Activated CD8-positive, alpha-beta T cell treated with anti-CD3 and anti-CD28 coated beads for 36 hours (primary cell): ENCODE results near the gene USP43. TPM values are rescaled to one million over a fixed set of nuclear protein-coding genes. Genes with fewer than 3 reads are reported as not detected.

Experiments
- ATAC-seq: fragments of 200-7000 bp; cut with Tn5 transposase; one replicate; pipeline ENCODE4 v1.10.0; 2021; ENCODE audit warnings: mild to moderate bottlenecking, moderate library complexity
- CTCF ChIA-PET: fragments of 350-600 bp; sonication (Branson Sonifier 250); formaldehyde crosslinking; loops from one replicate; lab custom pipeline; 2021; ENCODE audit warnings: antibody characterized with exemption; lab: Charles Lee
- POLR2A ChIA-PET: fragments of 350-600 bp; sonication (Branson Sonifier 250); formaldehyde crosslinking; loops from one replicate; lab custom pipeline; 2021; ENCODE audit warnings: antibody characterized with exemption; lab: Charles Lee
- DNase-seq: peaks from one replicate; pipeline ENCODE4 v3.0.0-alpha.2; 2020
- H3K27ac Mint-ChIP-seq: one replicate; pipeline ENCODE4 v1.8.0; 2021; ENCODE audit warnings: mild to moderate bottlenecking, mixed read lengths
- H3K27me3 Mint-ChIP-seq: one replicate; pipeline ENCODE4 v1.8.0; 2021; ENCODE audit warnings: mixed read lengths
- H3K36me3 Mint-ChIP-seq: one replicate; pipeline ENCODE4 v1.8.0; 2021; ENCODE audit warnings: low read depth, mixed read lengths
- H3K4me1 Mint-ChIP-seq: one replicate; pipeline ENCODE4 v1.8.0; 2021; ENCODE audit warnings: low read depth, mixed read lengths
- H3K4me3 Mint-ChIP-seq: one replicate; pipeline ENCODE4 v1.8.0; 2021; ENCODE audit warnings: mild to moderate bottlenecking, moderate library complexity, mixed read lengths
- H3K9me3 Mint-ChIP-seq: one replicate; pipeline ENCODE4 v1.8.0; 2021; ENCODE audit warnings: mixed read lengths
- intact Hi-C: fragments of 100-400 bp; cut with micrococcal nuclease; formaldehyde crosslinking; loops from one replicate; pipeline ENCODE4 v1.10.0; 2022
- total RNA-seq, 2 experiments: library from RNA; stranded (reverse); gene quantifications; one replicate each; pipeline ENCODE4 v1.2.3, GENCODE V29; 2021
- TF ChIP-seq, protein P1 (sequence below): fragments of 200-600 bp; IDR thresholded peaks from one replicate; pipeline ENCODE4 v1.8.0; 2022; ENCODE audit warnings: antibody characterized with exemption, mild to moderate bottlenecking

USP43 gene
- total RNA-seq, 2 experiments from 2014 or later, result 0.38 to 0.43 TPM

DNA sequence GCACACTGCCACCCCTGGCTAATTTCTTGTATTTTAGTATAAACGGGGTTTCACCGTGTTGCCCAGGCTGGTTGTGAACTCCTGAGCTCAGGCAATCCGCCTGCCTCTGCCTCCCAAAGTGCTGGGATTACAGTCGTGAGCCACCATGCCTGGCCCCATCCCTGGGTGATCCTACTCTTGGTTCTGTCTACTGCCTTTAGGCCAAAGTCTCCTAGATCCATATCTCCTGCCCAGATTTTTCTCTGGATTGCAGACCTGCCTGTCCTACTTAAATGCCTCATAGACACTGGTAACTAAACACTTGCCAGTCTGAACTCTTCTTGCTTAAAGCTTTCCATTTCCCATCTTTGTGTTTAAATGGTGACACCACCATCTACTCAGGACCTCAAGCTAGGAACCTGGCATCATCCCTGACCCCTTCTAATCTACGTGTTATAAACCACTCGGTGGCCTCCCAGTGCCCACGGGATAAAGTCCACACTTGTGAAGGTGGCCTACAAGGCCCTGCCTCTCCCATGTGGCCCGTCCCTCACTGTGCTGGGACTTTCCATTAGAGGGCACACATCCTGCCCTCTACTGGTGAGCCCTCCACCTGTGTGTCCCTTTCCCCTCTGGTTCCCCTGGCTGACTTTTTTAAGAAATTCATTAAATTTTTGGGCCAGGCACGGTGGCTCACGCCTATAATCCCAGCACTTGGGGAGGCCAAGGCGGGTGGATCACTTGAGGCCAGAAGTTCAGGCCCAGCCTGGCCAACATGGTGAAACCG is 51.1 kb downstream of the USP43 start:
- Mint-ChIP-seq H3K9me3 (no peaks in the 10 kb centered on the region), H3K4me1 (no peaks in the 10 kb centered on the region), H3K36me3 (no peaks in the 10 kb centered on the region), H3K27me3 (no peaks in the 10 kb centered on the region), H3K4me3 (no peak overlapping the region), H3K27ac (no peak overlapping the region)
- POLR2A ChIA-PET, result no interaction called here
- CTCF ChIA-PET, result no interaction called here
- TF ChIP-seq, protein P1, sequence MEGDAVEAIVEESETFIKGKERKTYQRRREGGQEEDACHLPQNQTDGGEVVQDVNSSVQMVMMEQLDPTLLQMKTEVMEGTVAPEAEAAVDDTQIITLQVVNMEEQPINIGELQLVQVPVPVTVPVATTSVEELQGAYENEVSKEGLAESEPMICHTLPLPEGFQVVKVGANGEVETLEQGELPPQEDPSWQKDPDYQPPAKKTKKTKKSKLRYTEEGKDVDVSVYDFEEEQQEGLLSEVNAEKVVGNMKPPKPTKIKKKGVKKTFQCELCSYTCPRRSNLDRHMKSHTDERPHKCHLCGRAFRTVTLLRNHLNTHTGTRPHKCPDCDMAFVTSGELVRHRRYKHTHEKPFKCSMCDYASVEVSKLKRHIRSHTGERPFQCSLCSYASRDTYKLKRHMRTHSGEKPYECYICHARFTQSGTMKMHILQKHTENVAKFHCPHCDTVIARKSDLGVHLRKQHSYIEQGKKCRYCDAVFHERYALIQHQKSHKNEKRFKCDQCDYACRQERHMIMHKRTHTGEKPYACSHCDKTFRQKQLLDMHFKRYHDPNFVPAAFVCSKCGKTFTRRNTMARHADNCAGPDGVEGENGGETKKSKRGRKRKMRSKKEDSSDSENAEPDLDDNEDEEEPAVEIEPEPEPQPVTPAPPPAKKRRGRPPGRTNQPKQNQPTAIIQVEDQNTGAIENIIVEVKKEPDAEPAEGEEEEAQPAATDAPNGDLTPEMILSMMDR, result no peak
- DNase-seq (no peak), ATAC-seq (no peak)
- intact Hi-C loops, result no loop called here

DNA sequence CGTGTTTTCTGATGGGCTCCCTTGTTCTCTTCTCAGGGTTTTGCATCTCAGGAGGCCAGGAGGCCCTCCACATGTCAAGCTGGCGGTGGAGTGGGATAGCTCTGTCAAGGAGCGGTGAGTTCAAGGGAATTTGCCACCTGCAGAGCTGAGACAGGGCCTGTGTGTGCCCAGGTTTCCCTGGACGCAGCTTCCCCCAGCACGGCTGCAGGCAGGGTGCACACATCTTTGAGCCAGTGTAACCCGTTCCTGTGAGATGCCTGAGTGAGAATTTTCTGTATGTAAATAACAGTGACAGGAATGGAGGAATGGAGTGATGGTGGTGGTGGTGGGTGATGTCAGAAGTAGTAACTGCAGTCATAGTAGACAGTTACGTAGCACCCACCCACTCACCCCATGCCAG is 54.8 kb downstream of the USP43 start:
- ATAC-seq, result no peak
- Mint-ChIP-seq H3K36me3 (no peaks in the 10 kb centered on the region), H3K4me1 (no peaks in the 10 kb centered on the region), H3K27me3 (no peaks in the 10 kb centered on the region), H3K27ac (no peak overlapping the region), H3K4me3 (no peak overlapping the region), H3K9me3 (no peaks in the 10 kb centered on the region)
- TF ChIP-seq, protein P1, result no peak
- ChIA-PET POLR2A (no interaction called here), CTCF (no interaction called here)
- intact Hi-C loops, result no loop called here
- DNase-seq, result no peak

DNA sequence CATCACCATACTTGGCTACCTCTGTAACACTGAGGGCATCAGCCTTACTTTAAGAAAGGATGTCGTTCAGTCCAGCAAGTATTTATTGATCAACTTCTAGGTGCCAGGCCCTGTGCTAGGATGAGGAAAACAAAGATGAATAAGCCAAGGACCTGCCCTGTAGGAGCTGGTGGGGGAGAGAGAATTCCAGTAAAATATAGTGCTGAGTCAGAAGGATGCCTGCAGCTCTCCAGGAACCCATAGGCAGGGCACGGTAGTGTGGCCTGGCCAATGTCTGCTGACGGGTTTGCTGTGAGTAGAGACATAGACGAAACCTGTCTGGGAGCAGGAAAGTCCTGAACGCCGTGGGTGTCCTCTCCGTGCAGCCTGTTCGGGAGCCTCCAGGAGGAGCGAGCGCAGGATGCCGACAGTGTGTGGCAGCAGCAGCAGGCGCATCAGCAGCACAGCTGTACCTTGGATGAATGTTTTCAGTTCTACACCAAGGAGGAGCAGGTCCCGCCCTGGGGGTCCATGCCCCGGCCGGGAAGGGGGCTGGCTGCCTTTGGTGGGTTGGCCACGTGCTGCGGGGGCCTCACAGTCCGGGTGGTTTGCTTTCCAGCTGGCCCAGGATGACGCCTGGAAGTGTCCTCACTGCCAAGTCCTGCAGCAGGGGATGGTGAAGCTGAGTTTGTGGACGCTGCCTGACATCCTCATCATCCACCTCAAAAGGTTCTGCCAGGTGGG is 55.6 kb downstream of the USP43 start:
- Mint-ChIP-seq H3K9me3 (no peaks in the 10 kb centered on the region), H3K36me3 (no peaks in the 10 kb centered on the region), H3K4me3 (no peak overlapping the region), H3K27me3 (no peaks in the 10 kb centered on the region), H3K4me1 (no peaks in the 10 kb centered on the region), H3K27ac (no peak overlapping the region)
- intact Hi-C loops, result no loop called here
- ChIA-PET POLR2A (interaction anchor here (0.6 kb wide), 1 partner anchor 10 kb away, joined by 3 read pairs; no protein-coding TSS in a partner anchor), CTCF (no interaction called here)
- DNase-seq (no peak), ATAC-seq (no peak)
- TF ChIP-seq, protein P1, result no peak

DNA sequence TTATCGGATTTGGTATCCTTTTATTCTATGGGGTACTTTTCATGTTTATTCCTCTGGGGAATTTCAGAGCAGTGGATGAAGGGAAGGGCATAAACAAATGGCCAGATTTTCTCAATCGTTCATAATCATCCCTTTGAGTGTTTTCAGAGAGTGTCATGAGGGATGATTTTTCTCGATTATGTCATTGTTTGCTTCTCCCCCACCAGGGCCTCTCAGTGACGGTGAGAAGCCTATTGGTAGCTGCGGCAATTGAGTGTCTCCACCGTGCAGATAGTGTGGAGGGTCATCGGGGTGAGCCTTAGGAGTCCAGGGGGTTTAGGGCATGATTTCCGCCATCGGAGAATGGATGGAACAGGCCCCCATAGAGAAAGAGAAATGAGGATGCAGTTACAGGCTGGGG is 57.2 kb downstream of the USP43 start:
- Mint-ChIP-seq H3K36me3 (no peaks in the 10 kb centered on the region), H3K27me3 (no peaks in the 10 kb centered on the region), H3K4me3 (no peak overlapping the region), H3K27ac (no peak overlapping the region), H3K9me3 (no peaks in the 10 kb centered on the region), H3K4me1 (peaks cover 2% of the 10 kb centered on the region)
- DNase-seq, result no peak
- TF ChIP-seq, protein P1, result no peak
- ChIA-PET CTCF (no interaction called here), POLR2A (interaction anchor here (0.6 kb wide), 1 partner anchor 133 kb away, joined by 3 read pairs; no protein-coding TSS in a partner anchor)
- intact Hi-C loops, result no loop called here
- no peak for ATAC-seq
